ENCODE measurements around the gene SDK1.

Gene SDK1

DNA sequence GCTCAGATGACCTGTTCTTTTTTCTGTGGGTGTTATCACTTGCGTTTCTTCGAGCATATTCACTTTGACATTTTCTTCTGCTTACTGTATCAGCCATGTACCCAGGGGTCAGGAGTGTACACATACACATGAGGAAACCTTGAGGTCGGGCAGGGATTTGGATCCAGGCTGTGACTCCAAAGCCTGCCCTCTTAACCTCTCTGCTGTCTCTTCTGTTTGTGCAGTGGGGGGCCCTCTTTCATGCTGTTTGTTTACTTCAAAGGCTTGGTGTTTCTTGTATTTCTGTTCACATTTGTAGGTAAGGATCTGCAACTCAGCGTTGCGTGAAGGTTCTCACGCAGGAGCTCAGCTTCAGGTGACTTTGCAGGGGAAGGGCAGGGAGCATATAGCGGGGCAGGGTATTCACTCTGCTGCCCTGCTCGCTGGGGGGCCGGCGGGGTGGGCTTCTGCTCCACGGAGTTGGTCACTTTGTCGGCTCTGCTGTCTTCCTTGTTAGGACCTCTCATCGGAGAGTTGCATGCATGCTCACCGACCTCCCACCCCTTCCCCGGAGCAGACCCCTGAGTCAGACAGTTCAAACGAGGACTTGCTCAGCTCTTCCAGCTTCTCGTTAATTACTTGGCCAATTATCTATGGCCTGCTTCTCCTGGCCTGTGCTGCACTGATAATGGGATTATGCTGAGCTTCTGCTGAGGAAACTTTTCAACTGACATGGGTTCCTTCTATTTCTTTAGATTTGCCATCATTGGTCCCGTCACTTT, 77.5 kb downstream of the SDK1 start:
- Histone ChIP-seq H3K9me2 (replicated peaks; ENCODE audit: control insufficient read depth, low read length) (no peaks in the 10 kb centered on the region), H4K20me1 (ENCODE audit: control insufficient read depth, insufficient read depth, low read depth, low read length) (no peaks in the 10 kb centered on the region), H3K4me3 (ENCODE audit: low read length) (no peak overlapping the region), H3K79me2 (ENCODE audit: control insufficient read depth, low read length) (no peaks in the 10 kb centered on the region), H3K4me1 (ENCODE audit: control insufficient read depth, low read length) (no peaks in the 10 kb centered on the region), H3F3A (ENCODE audit: control insufficient read depth, insufficient read depth) (no peaks in the 10 kb centered on the region), H3K36me3 (ENCODE audit: control insufficient read depth, low read length) (no peaks in the 10 kb centered on the region), H3K27me3 (ENCODE audit: control insufficient read depth, low read length) (peaks cover 6% of the 10 kb centered on the region), H3K27ac (ENCODE audit: low read depth, low read length) (no peak overlapping the region), H3K4me2 (ENCODE audit: low read length) (no peak overlapping the region), H3K9me3 (ENCODE audit: control insufficient read depth, insufficient read depth, low read length) (no peaks in the 10 kb centered on the region)
- TF ChIP-seq, protein P1, sequence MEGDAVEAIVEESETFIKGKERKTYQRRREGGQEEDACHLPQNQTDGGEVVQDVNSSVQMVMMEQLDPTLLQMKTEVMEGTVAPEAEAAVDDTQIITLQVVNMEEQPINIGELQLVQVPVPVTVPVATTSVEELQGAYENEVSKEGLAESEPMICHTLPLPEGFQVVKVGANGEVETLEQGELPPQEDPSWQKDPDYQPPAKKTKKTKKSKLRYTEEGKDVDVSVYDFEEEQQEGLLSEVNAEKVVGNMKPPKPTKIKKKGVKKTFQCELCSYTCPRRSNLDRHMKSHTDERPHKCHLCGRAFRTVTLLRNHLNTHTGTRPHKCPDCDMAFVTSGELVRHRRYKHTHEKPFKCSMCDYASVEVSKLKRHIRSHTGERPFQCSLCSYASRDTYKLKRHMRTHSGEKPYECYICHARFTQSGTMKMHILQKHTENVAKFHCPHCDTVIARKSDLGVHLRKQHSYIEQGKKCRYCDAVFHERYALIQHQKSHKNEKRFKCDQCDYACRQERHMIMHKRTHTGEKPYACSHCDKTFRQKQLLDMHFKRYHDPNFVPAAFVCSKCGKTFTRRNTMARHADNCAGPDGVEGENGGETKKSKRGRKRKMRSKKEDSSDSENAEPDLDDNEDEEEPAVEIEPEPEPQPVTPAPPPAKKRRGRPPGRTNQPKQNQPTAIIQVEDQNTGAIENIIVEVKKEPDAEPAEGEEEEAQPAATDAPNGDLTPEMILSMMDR (IDR thresholded peaks at IDR 0.05; ENCODE audit: low read depth, low read length, poor library complexity, severe bottlenecking): no peak

DNA sequence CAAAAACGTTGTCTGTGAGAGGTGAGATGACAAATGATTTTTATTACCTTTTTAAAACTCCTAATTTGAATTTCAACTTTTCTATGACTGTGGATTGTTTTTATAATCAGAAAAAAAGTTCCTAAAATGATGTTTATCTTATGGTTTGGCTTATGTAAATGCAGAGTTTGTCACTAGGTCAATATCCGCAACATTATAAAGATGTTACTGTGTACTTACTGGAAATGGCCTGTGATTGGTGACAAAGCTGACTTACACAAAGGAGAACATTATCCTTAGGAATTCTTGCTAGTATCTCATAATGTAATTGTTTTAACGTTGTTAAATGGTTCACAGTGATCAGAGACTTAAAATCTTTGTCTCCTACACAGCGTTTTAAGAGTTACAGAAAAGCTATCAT, 79.0 kb downstream of the SDK1 start:
- TF ChIP-seq EZH2phosphoT487 (IDR thresholded peaks at IDR 0.05; ENCODE audit: borderline replicate concordance, low read length): no peak
- TF ChIP-seq, protein P1 (IDR thresholded peaks at IDR 0.05; ENCODE audit: low read depth, low read length, poor library complexity, severe bottlenecking): no peak
- Histone ChIP-seq H3K36me3 (ENCODE audit: control insufficient read depth, low read length) (no peaks in the 10 kb centered on the region), H3K27ac (ENCODE audit: low read depth, low read length) (no peak overlapping the region), H3K27me3 (ENCODE audit: control insufficient read depth, low read length) (peaks cover 6% of the 10 kb centered on the region), H3F3A (ENCODE audit: control insufficient read depth, insufficient read depth) (no peaks in the 10 kb centered on the region), H3K4me3 (ENCODE audit: low read length) (no peak overlapping the region), H3K4me1 (ENCODE audit: control insufficient read depth, low read length) (no peaks in the 10 kb centered on the region), H3K9me3 (ENCODE audit: control insufficient read depth, insufficient read depth, low read length) (no peaks in the 10 kb centered on the region), H3K4me2 (ENCODE audit: low read length) (no peak overlapping the region), H3K79me2 (ENCODE audit: control insufficient read depth, low read length) (no peaks in the 10 kb centered on the region), H3K9me2 (replicated peaks; ENCODE audit: control insufficient read depth, low read length) (no peaks in the 10 kb centered on the region), H4K20me1 (ENCODE audit: control insufficient read depth, insufficient read depth, low read depth, low read length) (no peaks in the 10 kb centered on the region)

DNA sequence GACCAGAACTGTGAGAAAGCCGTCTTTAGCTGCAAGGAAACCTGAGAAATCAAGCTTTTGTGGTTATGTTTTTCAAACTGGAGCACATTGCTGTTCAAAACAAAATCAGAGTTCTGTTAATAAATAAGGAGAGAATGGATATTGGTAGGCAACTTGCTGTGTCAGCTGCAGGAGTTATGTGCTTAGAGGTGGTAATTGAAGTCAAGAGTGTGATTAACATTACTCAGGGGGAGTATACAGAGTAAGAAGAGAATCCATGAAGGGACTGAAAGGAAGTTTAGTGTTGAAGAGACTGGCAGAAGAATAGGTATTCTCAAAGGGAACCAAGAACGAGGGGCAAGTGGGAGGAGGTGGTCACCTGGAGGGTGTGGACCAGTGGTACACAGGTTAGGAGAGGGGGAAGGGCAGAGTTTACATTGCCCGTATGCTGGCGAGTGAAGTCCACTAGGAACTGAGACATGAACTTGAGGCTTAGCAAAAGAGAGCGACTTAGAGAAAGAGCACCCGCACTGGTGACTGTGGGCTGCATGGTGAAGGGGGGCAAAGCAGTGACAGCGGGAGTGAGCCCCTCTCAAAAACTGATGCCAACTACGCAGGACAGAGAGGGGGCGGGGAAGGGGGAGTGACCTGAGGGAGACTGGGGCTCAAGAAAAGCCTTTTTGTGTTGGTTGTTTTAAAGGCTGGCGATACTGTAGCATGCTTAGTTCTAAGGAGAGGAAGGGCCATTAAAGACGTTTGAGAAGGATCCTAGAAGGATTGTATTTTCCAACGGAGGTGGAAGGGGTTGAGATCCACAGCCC, 80.0 kb downstream of the SDK1 start:
- Histone ChIP-seq H3K4me1 (ENCODE audit: control insufficient read depth, low read length) (no peaks in the 10 kb centered on the region), H3K36me3 (ENCODE audit: control insufficient read depth, low read length) (no peaks in the 10 kb centered on the region), H3K27ac (ENCODE audit: low read depth, low read length) (no peak overlapping the region), H3K9me2 (replicated peaks; ENCODE audit: control insufficient read depth, low read length) (no peaks in the 10 kb centered on the region), H3K9me3 (ENCODE audit: control insufficient read depth, insufficient read depth, low read length) (no peaks in the 10 kb centered on the region), H3F3A (ENCODE audit: control insufficient read depth, insufficient read depth) (no peaks in the 10 kb centered on the region), H4K20me1 (ENCODE audit: control insufficient read depth, insufficient read depth, low read depth, low read length) (no peaks in the 10 kb centered on the region), H3K4me2 (ENCODE audit: low read length) (no peak overlapping the region), H3K4me3 (ENCODE audit: low read length) (no peak overlapping the region), H3K79me2 (ENCODE audit: control insufficient read depth, low read length) (no peaks in the 10 kb centered on the region), H3K27me3 (ENCODE audit: control insufficient read depth, low read length) (peaks cover under 1% of the 10 kb centered on the region; the same call in 1 of the 2 replicates)
- TF ChIP-seq, protein P1 (IDR thresholded peaks at IDR 0.05; ENCODE audit: low read depth, low read length, poor library complexity, severe bottlenecking): no peak
- no peak for TF ChIP-seq EZH2phosphoT487 (IDR thresholded peaks at IDR 0.05; ENCODE audit: borderline replicate concordance, low read length)

Data from DOHH2 (cell line).